Measurements from ENCODE around the gene TIMMDC1. TPM values are rescaled to one million over a fixed set of nuclear protein-coding genes. Genes with fewer than 3 reads are reported as not detected.
A peak's percentile ranks its signal among the peaks of the same experiment; 100 is the strongest.

The TIMMDC1 gene
- total RNA-seq, 2 donors from 2014 or later = 88.6 to 128 TPM

DNA sequence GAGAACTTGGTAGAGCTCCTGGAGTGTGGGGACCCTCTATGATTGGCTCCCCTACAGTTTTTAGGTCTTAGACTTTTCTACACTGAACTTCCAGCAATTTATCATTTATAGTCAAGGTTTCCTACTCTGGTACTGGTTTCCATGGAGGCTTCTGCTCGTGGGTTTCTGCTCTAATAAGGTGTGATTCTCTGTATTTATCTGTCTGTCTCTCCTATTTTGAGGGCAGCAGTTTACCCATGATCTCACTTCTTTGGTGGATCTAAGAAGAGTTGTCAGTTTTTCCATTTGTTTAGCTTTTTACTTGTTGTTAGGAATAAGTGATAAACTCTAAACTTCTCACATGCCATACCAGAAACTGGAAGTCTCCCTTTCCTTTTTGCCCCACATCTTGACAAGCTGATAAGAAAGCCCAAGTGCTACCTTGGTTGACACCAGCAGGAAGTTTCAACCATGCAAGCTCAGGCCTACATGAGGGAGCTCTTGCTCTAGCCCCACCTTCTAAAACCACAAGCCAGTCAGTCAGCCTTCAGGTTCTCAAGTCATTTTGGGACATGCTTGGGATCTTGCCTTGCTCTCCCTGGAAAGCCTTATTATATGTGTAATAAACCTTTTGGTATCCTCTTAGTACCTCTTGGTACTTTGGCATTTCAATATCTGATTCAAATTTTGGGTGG is 10.0 kb downstream of the TIMMDC1 start:
- H3K36me3 ChIP-seq = no peaks in the 10 kb centered on the region
- no peaks in the 10 kb centered on the region for H3K27me3 ChIP-seq
- no peak for DNase-seq
- H3K9me3 ChIP-seq = no peaks in the 10 kb centered on the region
- intact Hi-C loops (cut with DNase I) = no loop called here
- no peak overlapping the region for H3K27ac ChIP-seq
- TF ChIP-seq, protein P1, sequence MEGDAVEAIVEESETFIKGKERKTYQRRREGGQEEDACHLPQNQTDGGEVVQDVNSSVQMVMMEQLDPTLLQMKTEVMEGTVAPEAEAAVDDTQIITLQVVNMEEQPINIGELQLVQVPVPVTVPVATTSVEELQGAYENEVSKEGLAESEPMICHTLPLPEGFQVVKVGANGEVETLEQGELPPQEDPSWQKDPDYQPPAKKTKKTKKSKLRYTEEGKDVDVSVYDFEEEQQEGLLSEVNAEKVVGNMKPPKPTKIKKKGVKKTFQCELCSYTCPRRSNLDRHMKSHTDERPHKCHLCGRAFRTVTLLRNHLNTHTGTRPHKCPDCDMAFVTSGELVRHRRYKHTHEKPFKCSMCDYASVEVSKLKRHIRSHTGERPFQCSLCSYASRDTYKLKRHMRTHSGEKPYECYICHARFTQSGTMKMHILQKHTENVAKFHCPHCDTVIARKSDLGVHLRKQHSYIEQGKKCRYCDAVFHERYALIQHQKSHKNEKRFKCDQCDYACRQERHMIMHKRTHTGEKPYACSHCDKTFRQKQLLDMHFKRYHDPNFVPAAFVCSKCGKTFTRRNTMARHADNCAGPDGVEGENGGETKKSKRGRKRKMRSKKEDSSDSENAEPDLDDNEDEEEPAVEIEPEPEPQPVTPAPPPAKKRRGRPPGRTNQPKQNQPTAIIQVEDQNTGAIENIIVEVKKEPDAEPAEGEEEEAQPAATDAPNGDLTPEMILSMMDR (IDR thresholded peaks at IDR 0.05) = no peak
- H3K9ac ChIP-seq (ENCODE audit: low read depth in 2 of 2, low read length in 2 of 2) = no peak overlapping the region
- no peaks in the 10 kb centered on the region for H3K4me1 ChIP-seq
- no peak overlapping the region for H3K4me3 ChIP-seq

DNA sequence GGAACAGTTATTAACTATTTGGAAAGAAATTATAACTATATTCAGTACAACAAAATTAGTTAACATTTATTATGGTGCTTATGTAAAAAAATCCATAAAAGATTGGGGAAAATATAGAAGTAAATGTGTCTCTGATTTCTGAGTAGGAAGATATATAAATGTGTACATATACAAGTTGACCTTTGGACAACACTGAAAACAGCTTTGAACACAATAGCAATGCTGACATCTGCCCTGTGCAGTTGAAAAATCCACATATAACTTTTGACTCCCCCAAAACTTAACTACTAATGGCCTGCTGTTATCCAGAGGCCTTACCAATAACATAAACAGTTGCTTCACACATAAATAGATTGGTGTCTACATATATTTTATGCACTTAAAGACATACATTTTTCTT is 12.3 kb downstream of the TIMMDC1 start:
- DNase-seq = no peak
- Histone ChIP-seq H3K36me3 (no peaks in the 10 kb centered on the region), H3K9ac (ENCODE audit: low read depth in 2 of 2, low read length in 2 of 2) (no peak overlapping the region), H3K9me3 (no peaks in the 10 kb centered on the region), H3K27ac (no peak overlapping the region), H3K27me3 (no peaks in the 10 kb centered on the region), H3K4me1 (no peaks in the 10 kb centered on the region), H3K4me3 (no peak overlapping the region)
- intact Hi-C loops (cut with DNase I) = no loop called here
- TF ChIP-seq, protein P1 (IDR thresholded peaks at IDR 0.05) = no peak

DNA sequence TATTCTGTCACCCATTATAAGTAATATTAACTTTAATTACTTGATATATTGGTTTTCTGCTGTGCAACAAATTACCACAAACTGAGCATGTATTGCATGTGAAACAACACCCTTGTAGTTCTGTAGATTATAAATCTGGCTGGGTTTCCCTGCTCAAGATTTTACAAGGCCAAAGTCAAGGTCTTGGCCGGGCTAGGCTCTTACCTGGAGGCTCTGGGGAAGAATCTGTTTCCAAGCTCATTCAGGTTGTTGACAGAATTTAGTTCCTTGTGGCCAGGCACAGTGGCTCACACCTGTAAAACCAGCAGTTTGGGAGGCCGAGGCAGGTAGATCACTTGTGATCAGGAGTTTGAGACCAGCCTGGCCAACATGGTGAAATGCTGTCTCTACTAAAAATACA is 16.3 kb downstream of the TIMMDC1 start:
- peak; percentile 64 for DNase-seq
- TF ChIP-seq, protein P1 (IDR thresholded peaks at IDR 0.05) = no peak
- H3K4me3 ChIP-seq = no peak overlapping the region
- intact Hi-C loops (cut with DNase I) = no loop called here
- no peak overlapping the region for H3K9ac ChIP-seq (ENCODE audit: low read depth in 2 of 2, low read length in 2 of 2)
- H3K4me1 ChIP-seq = no peaks in the 10 kb centered on the region
- H3K9me3 ChIP-seq = no peaks in the 10 kb centered on the region
- no peaks in the 10 kb centered on the region for H3K27me3 ChIP-seq
- peaks cover 18% of the 10 kb centered on the region for H3K36me3 ChIP-seq
- H3K27ac ChIP-seq = peak overlapping the region; percentile 38

DNA sequence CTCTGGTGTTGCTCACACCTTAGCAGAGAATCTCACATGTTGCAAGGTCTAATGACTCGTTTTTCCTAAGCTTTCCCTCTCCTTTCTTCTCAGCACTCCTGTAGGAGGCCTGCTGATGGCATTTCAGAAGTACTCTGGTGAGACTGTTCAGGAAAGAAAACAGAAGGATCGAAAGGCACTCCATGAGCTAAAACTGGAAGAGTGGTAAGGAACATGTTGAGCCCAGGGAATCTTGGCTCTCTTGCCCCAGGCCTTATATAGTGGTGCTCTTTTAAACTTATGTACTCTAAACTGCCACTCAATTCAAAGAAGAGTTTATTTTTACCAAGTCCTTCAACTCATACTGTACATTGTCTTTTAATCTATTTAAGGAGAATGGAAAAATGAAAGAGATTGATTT is 18.8 kb downstream of the TIMMDC1 start:
- TF ChIP-seq, protein P1 (IDR thresholded peaks at IDR 0.05) = no peak
- no peaks in the 10 kb centered on the region for H3K27me3 ChIP-seq
- no peaks in the 10 kb centered on the region for H3K9me3 ChIP-seq
- H3K27ac ChIP-seq = no peak overlapping the region
- H3K36me3 ChIP-seq = peaks cover 18% of the 10 kb centered on the region
- H3K9ac ChIP-seq (ENCODE audit: low read depth in 2 of 2, low read length in 2 of 2) = no peak overlapping the region
- intact Hi-C loops (cut with DNase I) = no loop called here
- no peaks in the 10 kb centered on the region for H3K4me1 ChIP-seq
- no peak for DNase-seq
- no peak overlapping the region for H3K4me3 ChIP-seq

- intact Hi-C loops (cut with DNase I) = no loop called here
- H3K9ac ChIP-seq (ENCODE audit: low read depth in 2 of 2, low read length in 2 of 2) = no peak overlapping the region
- H3K4me1 ChIP-seq = no peaks in the 10 kb centered on the region
- no peak for DNase-seq
- H3K27ac ChIP-seq = no peak overlapping the region
- TF ChIP-seq, protein P1 (IDR thresholded peaks at IDR 0.05) = no peak
- no peak overlapping the region for H3K4me3 ChIP-seq
- H3K9me3 ChIP-seq = no peaks in the 10 kb centered on the region
- no peaks in the 10 kb centered on the region for H3K27me3 ChIP-seq
- peaks cover 18% of the 10 kb centered on the region for H3K36me3 ChIP-seq
Measured at GRCh38 chr3:119518026-119518425, 19.7 kb downstream of the TIMMDC1 start.
